SH-SY5Y (cell line): ENCODE results near the gene SGCB.

Experiments
- GATA2 ChIP-seq: IDR thresholded peaks from 2 replicates; pipeline ENCODE4 v1.6.1; 2011; ENCODE audit warnings: mild to moderate bottlenecking, low read depth, low read length
- GATA3 ChIP-seq: IDR thresholded peaks from 2 replicates; pipeline ENCODE4 v1.6.1; 2011; ENCODE audit warnings: low read depth, mild to moderate bottlenecking, low read length, moderate library complexity

- TF ChIP-seq GATA3 (no peak), GATA2 (no peak)
These were observed 13.7 kb upstream of the SGCB start for GRCh38 chr4:52051615-52052474.
